Measurements from ENCODE around the gene CCDC57. TPM values are rescaled to one million over a fixed set of nuclear protein-coding genes. Genes with fewer than 3 reads are reported as not detected.

CCDC57 gene
- total and polyA plus RNA-seq, 9 of the 15 experiments (the other 6 are each of a cell fraction or from before 2014, with no cell fraction given) = 0.83 to 36.2 (median 13.6) TPM

DNA sequence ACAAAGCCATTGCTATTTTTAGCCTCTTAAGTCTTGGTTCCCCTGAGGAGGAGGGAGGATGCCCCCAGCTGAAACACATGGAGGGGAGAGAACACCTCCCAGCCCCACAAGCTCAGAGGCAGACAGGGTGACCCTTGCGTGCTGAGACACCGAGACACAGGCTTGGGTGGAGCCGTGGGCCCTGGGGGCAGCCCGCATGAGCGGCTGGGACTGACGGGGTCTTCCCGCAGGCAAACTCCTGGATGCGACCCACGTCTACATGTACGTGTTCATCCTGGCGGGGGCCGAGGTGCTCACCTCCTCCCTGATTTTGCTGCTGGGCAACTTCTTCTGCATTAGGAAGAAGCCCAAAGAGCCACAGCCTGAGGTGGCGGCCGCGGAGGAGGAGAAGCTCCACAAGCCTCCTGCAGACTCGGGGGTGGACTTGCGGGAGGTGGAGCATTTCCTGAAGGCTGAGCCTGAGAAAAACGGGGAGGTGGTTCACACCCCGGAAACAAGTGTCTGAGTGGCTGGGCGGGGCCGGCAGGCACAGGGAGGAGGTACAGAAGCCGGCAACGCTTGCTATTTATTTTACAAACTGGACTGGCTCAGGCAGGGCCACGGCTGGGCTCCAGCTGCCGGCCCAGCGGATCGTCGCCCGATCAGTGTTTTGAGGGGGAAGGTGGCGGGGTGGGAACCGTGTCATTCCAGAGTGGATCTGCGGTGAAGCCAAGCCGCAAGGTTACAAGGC, 26.0 kb upstream of the CCDC57 start (continued):
- TF ChIP-seq, protein P1, sequence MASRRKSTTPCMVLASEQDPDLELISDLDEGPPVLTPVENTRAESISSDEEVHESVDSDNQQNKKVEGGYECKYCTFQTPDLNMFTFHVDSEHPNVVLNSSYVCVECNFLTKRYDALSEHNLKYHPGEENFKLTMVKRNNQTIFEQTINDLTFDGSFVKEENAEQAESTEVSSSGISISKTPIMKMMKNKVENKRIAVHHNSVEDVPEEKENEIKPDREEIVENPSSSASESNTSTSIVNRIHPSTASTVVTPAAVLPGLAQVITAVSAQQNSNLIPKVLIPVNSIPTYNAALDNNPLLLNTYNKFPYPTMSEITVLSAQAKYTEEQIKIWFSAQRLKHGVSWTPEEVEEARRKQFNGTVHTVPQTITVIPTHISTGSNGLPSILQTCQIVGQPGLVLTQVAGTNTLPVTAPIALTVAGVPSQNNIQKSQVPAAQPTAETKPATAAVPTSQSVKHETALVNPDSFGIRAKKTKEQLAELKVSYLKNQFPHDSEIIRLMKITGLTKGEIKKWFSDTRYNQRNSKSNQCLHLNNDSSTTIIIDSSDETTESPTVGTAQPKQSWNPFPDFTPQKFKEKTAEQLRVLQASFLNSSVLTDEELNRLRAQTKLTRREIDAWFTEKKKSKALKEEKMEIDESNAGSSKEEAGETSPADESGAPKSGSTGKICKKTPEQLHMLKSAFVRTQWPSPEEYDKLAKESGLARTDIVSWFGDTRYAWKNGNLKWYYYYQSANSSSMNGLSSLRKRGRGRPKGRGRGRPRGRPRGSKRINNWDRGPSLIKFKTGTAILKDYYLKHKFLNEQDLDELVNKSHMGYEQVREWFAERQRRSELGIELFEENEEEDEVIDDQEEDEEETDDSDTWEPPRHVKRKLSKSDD (conservative IDR thresholded peaks at IDR 0.05; ENCODE audit: low read length) = no peak
- TF ChIP-seq SMAD1 (IDR thresholded peaks at IDR 0.05; ENCODE audit: low read depth, low read length, partially characterized antibody) (no peak), EWSR1 (IDR thresholded peaks at IDR 0.05; ENCODE audit: borderline replicate concordance, low read depth, partially characterized antibody) (no peak), TCF7 (IDR thresholded peaks at IDR 0.05; ENCODE audit: borderline replicate concordance) (no peak), NRF1 (conservative IDR thresholded peaks at IDR 0.05 in 1 of 2, IDR thresholded peaks at IDR 0.05 in 1 of 2) (peak; percentile 54 to 65), ZNF696 (CRISPR knock-in tag; conservative IDR thresholded peaks at IDR 0.05) (no peak), IFI16 (CRISPR knock-in tag; IDR thresholded peaks at IDR 0.05) (no peak), ZC3H8 (IDR thresholded peaks at IDR 0.05) (no peak), MED1 (CRISPR knock-in tag; IDR thresholded peaks at IDR 0.05; ENCODE audit: borderline replicate concordance) (no peak), SMARCE1 (IDR thresholded peaks at IDR 0.05) (0 out of 2 replicates have a peak, but pooled peaks have one; percentile 12), MCM3 (IDR thresholded peaks at IDR 0.05) (no peak), CREB1 (IDR thresholded peaks at IDR 0.05) (no peak), CREB1 (CRISPR knock-in tag; IDR thresholded peaks at IDR 0.05) (no peak), PHF8 (IDR thresholded peaks at IDR 0.05; ENCODE audit: borderline replicate concordance, low read length) (peak; percentile 46; the same call in 1 of the 2 replicates), HDAC2 (IDR thresholded peaks at IDR 0.05) (peak; percentile 72; the same call in 1 of the 2 replicates), SIX5 (IDR thresholded peaks at IDR 0.05; ENCODE audit: borderline replicate concordance in 1 of 2, insufficient read depth in 1 of 2, low read depth in 1 of 2, low read length in 2 of 2) (no peak), CBX8 (IDR thresholded peaks at IDR 0.05; ENCODE audit: borderline replicate concordance, extremely low read depth, low read depth, low read length, poor library complexity, severe bottlenecking) (no peak), HLTF (IDR thresholded peaks at IDR 0.05) (no peak), NBN (IDR thresholded peaks at IDR 0.05; ENCODE audit: low read depth) (0 out of 2 replicates have a peak, but pooled peaks have one; percentile 44), ZSCAN32 (CRISPR knock-in tag; IDR thresholded peaks at IDR 0.05) (no peak), STAT5A (IDR thresholded peaks at IDR 0.05; ENCODE audit: borderline replicate concordance, low read length) (no peak), SLC30A9 (CRISPR knock-in tag; IDR thresholded peaks at IDR 0.05) (no peak), HNRNPL (IDR thresholded peaks at IDR 0.05; ENCODE audit: low read depth, low read length) (no peak), NCOA6 (IDR thresholded peaks at IDR 0.05) (no peak)
- TF ChIP-seq, protein P2, sequence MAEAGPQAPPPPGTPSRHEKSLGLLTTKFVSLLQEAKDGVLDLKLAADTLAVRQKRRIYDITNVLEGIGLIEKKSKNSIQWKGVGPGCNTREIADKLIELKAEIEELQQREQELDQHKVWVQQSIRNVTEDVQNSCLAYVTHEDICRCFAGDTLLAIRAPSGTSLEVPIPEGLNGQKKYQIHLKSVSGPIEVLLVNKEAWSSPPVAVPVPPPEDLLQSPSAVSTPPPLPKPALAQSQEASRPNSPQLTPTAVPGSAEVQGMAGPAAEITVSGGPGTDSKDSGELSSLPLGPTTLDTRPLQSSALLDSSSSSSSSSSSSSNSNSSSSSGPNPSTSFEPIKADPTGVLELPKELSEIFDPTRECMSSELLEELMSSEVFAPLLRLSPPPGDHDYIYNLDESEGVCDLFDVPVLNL (CRISPR knock-in tag; IDR thresholded peaks at IDR 0.05; ENCODE audit: low read depth) = no peak
- TF ChIP-seq, protein P3, sequence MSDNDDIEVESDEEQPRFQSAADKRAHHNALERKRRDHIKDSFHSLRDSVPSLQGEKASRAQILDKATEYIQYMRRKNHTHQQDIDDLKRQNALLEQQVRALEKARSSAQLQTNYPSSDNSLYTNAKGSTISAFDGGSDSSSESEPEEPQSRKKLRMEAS (CRISPR knock-in tag; IDR thresholded peaks at IDR 0.05) = no peak; the same call in 1 of the 2 replicates
- TF ChIP-seq, protein P4, sequence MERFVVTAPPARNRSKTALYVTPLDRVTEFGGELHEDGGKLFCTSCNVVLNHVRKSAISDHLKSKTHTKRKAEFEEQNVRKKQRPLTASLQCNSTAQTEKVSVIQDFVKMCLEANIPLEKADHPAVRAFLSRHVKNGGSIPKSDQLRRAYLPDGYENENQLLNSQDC (CRISPR knock-in tag; IDR thresholded peaks at IDR 0.05) = no peak
